Esophagus (tissue), 2 donors: ENCODE results near the gene FLCN. TPM values are rescaled to one million over a fixed set of nuclear protein-coding genes. Genes with fewer than 3 reads are reported as not detected.
"Not testable (repeated sequence)": the region's sequence is repeated elsewhere in the genome, so short reads cannot be mapped to it uniquely, and the experiment has no call there.

Source experiments
- H3K27ac ChIP-seq, 2 donors: one replicate each; pipeline ENCODE4 v1.5.1; 2013; ENCODE audit warnings: low read depth in 2 of 2, mild to moderate bottlenecking in 2 of 2, inconsistent platforms in 1 of 2, low read length in 1 of 2, moderate library complexity in 1 of 2
- H3K27me3 ChIP-seq, 2 donors: one replicate each; pipeline ENCODE4 v1.6.1; 2013; ENCODE audit warnings: low read length in 2 of 2, control low read depth in 1 of 2, mild to moderate bottlenecking in 1 of 2; ENCODE audit not compliant: insufficient read depth in 2 of 2, control insufficient read depth in 1 of 2
- H3K36me3 ChIP-seq, 2 donors: one replicate each; pipeline ENCODE4 v1.6.1; 2013; ENCODE audit warnings: low read length in 1 of 2; ENCODE audit not compliant: control insufficient read depth in 2 of 2, insufficient read depth in 2 of 2
- H3K4me1 ChIP-seq, 2 donors: one replicate each; pipeline ENCODE4 v1.6.1; 2013; ENCODE audit warnings: low read length in 1 of 2; ENCODE audit not compliant: control insufficient read depth in 2 of 2, insufficient read depth in 2 of 2
- H3K4me3 ChIP-seq, 2 donors: one replicate each; pipeline ENCODE4 v1.5.1; 2013; ENCODE audit warnings: low read length in 2 of 2, mild to moderate bottlenecking in 2 of 2, low read depth in 1 of 2, moderate library complexity in 1 of 2
- H3K9me3 ChIP-seq, 2 donors: one replicate each; pipeline ENCODE4 v1.6.1; 2013; ENCODE audit warnings: mild to moderate bottlenecking in 2 of 2, low read depth in 1 of 2, low read length in 1 of 2, moderate library complexity in 1 of 2; ENCODE audit not compliant: control insufficient read depth in 2 of 2, insufficient read depth in 1 of 2
- WGBS, 2 donors: extraction: QIAGEN DNeasy Blood & Tissue Kit; methylation state at CpG; one replicate each; pipeline ENCODE4 v1.1.7; 2013; 5-methylcytosine and 5-hydroxymethylcytosine counted together
- polyA plus RNA-seq, 2 donors: library from polyadenylated mRNA; stranded (reverse); fragments of 200-250 nt; gene quantifications; one replicate each; pipeline ENCODE4 v1.2.3, GENCODE V29; 2013
- donor health status: healthy with polysubstance abuse.
- donor health status: Bipolar disorder and iron deficiency.

The FLCN gene
- polyA plus RNA-seq, 2 donors, result 10.3 to 16.3 TPM

- H3K36me3 ChIP-seq, result peaks cover 0 to 22% of the 10 kb centered on the region in 2 donors
- WGBS, 2 donors, result 88 to 90% methylated on average over 7 of the region's 7 CpGs
Observed at GRCh38 chr17:17258011-17258410, 21.0 kb upstream of the FLCN start.

GRCh38 chr17:17256316-17256715, 19.3 kb upstream of the FLCN start:
- H3K4me3 ChIP-seq, result no peak overlapping the region
- no peaks in the 10 kb centered on the region for H3K9me3 ChIP-seq
- 95 to 100% methylated on average over 1 of the region's 1 CpG for WGBS, 2 donors
- peaks cover 0 to 27% of the 10 kb centered on the region in 2 donors for H3K36me3 ChIP-seq
- no peak overlapping the region for H3K27ac ChIP-seq
- H3K27me3 ChIP-seq, result no peaks in the 10 kb centered on the region
- no peaks in the 10 kb centered on the region for H3K4me1 ChIP-seq

More at GRCh38 chr17:17258011-17258410, 21.0 kb upstream of the FLCN start:
- H3K27ac ChIP-seq, result no peak overlapping the region
- H3K27me3 ChIP-seq, result no peaks in the 10 kb centered on the region
- no peaks in the 10 kb centered on the region for H3K9me3 ChIP-seq
- H3K4me3 ChIP-seq, result no peak overlapping the region
- no peaks in the 10 kb centered on the region for H3K4me1 ChIP-seq

- not testable (repeated sequence) for H3K9me3 ChIP-seq, H3K27me3 ChIP-seq, H3K4me1 ChIP-seq, H3K4me3 ChIP-seq, H3K27ac ChIP-seq
- peaks cover 0 to 26% of the 10 kb centered on the region in 2 donors for H3K36me3 ChIP-seq
- 93 to 95% methylated on average over 11 of the region's 11 CpGs for WGBS, 2 donors
Observed at GRCh38 chr17:17255689-17256088, 18.7 kb upstream of the FLCN start.

- H3K4me1 ChIP-seq, result no peaks in the 10 kb centered on the region
- H3K36me3 ChIP-seq, result peaks cover 0 to 15% of the 10 kb centered on the region in 2 donors
- H3K9me3 ChIP-seq, result no peaks in the 10 kb centered on the region
- no peaks in the 10 kb centered on the region for H3K27me3 ChIP-seq
- WGBS, 2 donors, result 85 to 92% methylated on average over 3 of the region's 3 CpGs
- no peak overlapping the region for H3K4me3 ChIP-seq
- no peak overlapping the region for H3K27ac ChIP-seq
Observed at GRCh38 chr17:17254036-17254435, 17.1 kb upstream of the FLCN start.

GRCh38 chr17:17253406-17253805, 16.4 kb upstream of the FLCN start:
- Histone ChIP-seq H3K27me3 (no peaks in the 10 kb centered on the region), H3K36me3 (peaks cover 0 to 14% of the 10 kb centered on the region in 2 donors), H3K4me3 (no peak overlapping the region), H3K4me1 (no peaks in the 10 kb centered on the region), H3K9me3 (no peaks in the 10 kb centered on the region), H3K27ac (no peak overlapping the region)
- 87 to 94% methylated on average over 3 of the region's 3 CpGs for WGBS, 2 donors

- Histone ChIP-seq H3K4me3 (no peak overlapping the region), H3K9me3 (no peaks in the 10 kb centered on the region), H3K4me1 (no peaks in the 10 kb centered on the region), H3K27ac (no peak overlapping the region), H3K27me3 (no peaks in the 10 kb centered on the region), H3K36me3 (peaks cover 0 to 21% of the 10 kb centered on the region in 2 donors)
- WGBS, 2 donors, result 77 to 82% methylated on average over 9 of the region's 9 CpGs
Observed at GRCh38 chr17:17252149-17252661, 15.2 kb upstream of the FLCN start.

GRCh38 chr17:17246879-17247278, 9.9 kb upstream of the FLCN start:
- H3K4me1 ChIP-seq, result no peaks in the 10 kb centered on the region
- H3K27me3 ChIP-seq, result no peaks in the 10 kb centered on the region
- H3K9me3 ChIP-seq, result no peaks in the 10 kb centered on the region
- H3K4me3 ChIP-seq, result no peak overlapping the region
- H3K27ac ChIP-seq, result no peak overlapping the region
- WGBS, 2 donors, result 86 to 95% methylated on average over 3 of the region's 3 CpGs
- peaks cover 0 to 11% of the 10 kb centered on the region in 2 donors for H3K36me3 ChIP-seq

- H3K36me3 ChIP-seq, result peaks cover 0 to 8% of the 10 kb centered on the region in 2 donors
- no peaks in the 10 kb centered on the region for H3K27me3 ChIP-seq
- H3K9me3 ChIP-seq, result no peaks in the 10 kb centered on the region
- H3K4me3 ChIP-seq, result no peak overlapping the region
- WGBS, 2 donors, result 84 to 89% methylated on average over 6 of the region's 6 CpGs
- H3K4me1 ChIP-seq, result no peaks in the 10 kb centered on the region
- H3K27ac ChIP-seq, result no peak overlapping the region
Observed at GRCh38 chr17:17243163-17243562, 6.2 kb upstream of the FLCN start.

- no peaks in the 10 kb centered on the region for H3K27me3 ChIP-seq
- H3K4me3 ChIP-seq, result no peak overlapping the region
- H3K9me3 ChIP-seq, result no peaks in the 10 kb centered on the region
- H3K27ac ChIP-seq, result no peak overlapping the region
- no peaks in the 10 kb centered on the region for H3K4me1 ChIP-seq
- peaks cover 0 to 2% of the 10 kb centered on the region in 2 donors for H3K36me3 ChIP-seq
- WGBS, 2 donors, result 94 to 96% methylated on average over 7 of the region's 7 CpGs
Observed at GRCh38 chr17:17242246-17242645, 5.3 kb upstream of the FLCN start.

GRCh38 chr17:17241656-17242055, 4.7 kb upstream of the FLCN start:
- no peaks in the 10 kb centered on the region for H3K27me3 ChIP-seq
- no peak overlapping the region for H3K4me3 ChIP-seq
- H3K36me3 ChIP-seq, result no peaks in the 10 kb centered on the region
- H3K4me1 ChIP-seq, result no peaks in the 10 kb centered on the region
- WGBS, 2 donors, result 88 to 91% methylated on average over 10 of the region's 10 CpGs
- H3K27ac ChIP-seq, result no peak overlapping the region
- no peaks in the 10 kb centered on the region for H3K9me3 ChIP-seq
